HG02870 (cell line): ENCODE data around the gene NDUFAF3.
A peak's percentile ranks its signal among the peaks of the same experiment; 100 is the strongest.

ENCODE experiments used
- ATAC-seq: cut with Tn5 transposase; IDR thresholded peaks from one replicate; pipeline ENCODE4 v1.9.1; 2021; ENCODE audit warnings: mild to moderate bottlenecking, moderate library complexity; ENCODE audit not compliant: unreplicated experiment

The NDUFAF3 gene

GRCh38 chr3:49021813-49022687 lies at the start of gene NDUFAF3:
TSS of gene NDUFAF3 (plus strand) at chr3:49022121. CDS start at chr3:49022145, 24 bp downstream.
- peak; percentile 48 for ATAC-seq

DNA sequence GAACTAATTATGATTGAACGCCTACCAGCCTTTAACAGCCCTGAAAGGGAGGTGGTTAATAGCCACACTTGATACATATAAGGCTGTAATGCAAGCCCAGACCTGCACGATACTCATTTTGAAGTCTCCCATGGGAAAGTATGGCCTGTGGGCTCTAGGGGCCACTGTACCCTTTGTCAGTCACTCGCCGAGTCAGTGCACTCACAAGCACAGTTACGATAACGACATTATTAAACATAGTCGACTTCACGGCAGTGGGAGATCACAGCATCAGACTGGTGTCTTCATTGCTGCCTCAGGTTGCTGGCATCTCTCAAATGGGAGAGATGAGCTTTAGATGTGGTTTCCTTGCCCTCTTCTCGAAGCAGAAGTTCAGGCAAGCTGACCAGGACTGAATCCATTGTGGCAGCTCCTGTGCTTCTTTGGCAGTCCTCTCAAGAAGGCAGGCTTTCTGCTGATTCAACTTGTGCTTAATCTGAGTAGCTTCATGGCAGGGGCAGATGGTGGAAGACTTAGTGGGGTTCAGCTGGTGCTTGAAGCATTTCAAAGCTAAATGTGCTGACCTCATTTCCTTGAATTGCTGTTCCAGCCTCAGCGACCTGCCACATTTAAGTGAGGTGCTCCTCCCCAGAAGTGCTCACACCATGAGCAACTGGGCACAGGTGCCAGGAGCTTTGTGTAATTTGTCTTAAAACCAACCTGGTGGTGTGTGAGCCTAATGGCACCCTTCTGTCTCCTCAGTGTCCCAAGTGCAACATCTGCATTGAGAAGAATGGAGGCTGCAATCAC lies 47.7 kb upstream of the NDUFAF3 start:
- no peak for ATAC-seq

GRCh38 chr3:48979451-48979850 lies 42.5 kb upstream of the NDUFAF3 start:
- ATAC-seq = no peak

DNA sequence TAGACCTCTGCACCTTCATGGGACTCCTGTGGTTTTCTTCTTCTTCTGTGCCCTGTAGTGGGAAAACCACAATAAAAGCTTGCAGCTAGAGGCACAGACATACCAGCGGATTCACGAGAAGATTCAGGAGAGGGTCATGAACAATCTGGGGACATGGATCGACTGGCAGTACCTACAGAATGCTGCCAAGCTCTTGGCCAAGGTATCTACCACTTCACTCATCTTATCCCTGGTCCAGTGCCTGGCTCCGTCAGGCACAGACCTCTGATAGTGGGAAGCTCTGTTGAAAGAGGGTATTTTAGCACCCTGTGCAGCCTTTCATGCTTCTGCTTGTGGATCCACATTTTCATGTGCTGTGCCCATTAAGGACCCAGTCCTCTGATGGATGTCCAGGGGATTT lies 41.6 kb upstream of the NDUFAF3 start:
- no peak for ATAC-seq

GRCh38 chr3:48982016-48982415 lies 39.9 kb upstream of the NDUFAF3 start:
- ATAC-seq = no peak

- ATAC-seq = no peak
These were observed 39.2 kb upstream of the NDUFAF3 start for GRCh38 chr3:48982686-48983085.

- no peak for ATAC-seq
These were observed 38.8 kb upstream of the NDUFAF3 start for GRCh38 chr3:48983096-48983495.

DNA sequence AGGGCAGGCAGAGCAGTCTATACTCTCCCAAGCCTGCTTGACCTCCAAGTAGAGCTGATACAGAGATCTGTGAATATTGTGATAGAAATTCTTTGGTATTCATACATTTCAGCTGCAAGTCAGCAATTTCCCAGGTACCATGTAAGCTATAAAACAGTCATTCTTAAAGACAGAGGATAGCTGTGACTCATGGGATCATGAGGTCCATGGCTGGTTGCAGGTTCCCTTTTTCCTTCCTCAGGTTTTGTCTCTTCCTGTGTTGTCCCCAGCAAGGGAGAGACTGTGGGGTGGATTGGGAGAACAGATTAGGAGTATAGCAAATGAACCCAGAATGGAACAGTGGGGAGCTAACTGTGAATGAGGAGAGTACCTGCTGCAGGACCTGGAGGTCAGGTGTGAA lies 37.3 kb upstream of the NDUFAF3 start:
- ATAC-seq = no peak

DNA sequence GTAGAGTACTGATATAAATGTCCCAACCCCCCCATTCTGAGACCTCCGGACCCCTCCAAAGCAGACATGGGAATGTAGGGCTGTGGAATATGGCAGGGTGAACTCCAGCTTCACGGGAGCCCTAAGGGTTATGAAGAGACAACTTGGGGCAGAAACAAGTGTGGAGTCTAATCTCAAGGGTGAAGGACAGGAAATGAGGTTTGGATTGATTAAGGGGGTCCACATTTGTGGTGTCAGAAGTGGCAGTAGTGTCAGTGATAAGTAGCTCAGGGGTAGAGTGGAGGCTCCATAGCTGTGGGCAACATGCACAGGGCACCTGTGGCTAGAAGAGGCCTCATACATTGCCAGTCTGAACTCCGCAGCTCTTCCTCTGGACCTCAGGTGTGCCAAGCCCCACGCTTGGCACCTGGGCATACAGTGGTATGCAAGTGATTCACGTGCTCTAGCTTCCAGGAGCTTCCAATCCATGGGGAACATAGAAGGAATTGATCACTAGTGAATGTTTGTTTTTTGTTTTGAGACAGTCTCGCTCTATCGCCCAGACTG lies 36.0 kb upstream of the NDUFAF3 start:
- no peak for ATAC-seq

DNA sequence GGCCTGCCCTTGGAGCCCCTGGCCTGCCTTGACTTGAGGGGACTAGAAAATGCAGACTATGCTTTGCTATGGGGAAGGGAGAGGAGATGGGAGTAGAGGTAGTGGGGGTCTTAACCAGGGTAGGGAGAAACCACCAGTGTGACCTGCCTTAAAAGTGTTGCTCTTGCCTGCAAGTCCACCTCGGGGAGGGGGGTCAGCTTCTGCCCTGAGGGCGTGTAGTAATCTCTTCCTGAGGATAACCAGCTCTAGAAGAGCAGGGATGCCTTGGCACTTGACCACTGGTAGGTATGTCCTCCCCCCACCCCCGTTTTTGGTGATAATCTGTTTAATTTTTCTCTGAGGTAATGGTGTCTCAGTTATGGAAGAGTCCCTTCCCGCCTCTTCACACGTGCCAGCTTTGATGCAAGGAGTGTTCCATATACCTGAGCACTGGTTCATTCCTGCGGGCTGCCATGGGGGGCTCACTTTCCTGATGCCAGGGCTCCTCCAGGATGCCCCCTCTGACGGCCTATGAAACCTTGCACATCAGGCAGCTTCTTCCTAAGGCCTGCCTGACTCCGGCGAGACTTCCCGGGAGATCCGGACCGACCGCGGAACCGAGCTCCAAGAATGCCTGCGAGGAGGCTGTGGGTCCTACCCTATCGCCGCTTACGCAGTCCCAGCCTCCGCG lies 32.7 kb upstream of the NDUFAF3 start:
- no peak for ATAC-seq

DNA sequence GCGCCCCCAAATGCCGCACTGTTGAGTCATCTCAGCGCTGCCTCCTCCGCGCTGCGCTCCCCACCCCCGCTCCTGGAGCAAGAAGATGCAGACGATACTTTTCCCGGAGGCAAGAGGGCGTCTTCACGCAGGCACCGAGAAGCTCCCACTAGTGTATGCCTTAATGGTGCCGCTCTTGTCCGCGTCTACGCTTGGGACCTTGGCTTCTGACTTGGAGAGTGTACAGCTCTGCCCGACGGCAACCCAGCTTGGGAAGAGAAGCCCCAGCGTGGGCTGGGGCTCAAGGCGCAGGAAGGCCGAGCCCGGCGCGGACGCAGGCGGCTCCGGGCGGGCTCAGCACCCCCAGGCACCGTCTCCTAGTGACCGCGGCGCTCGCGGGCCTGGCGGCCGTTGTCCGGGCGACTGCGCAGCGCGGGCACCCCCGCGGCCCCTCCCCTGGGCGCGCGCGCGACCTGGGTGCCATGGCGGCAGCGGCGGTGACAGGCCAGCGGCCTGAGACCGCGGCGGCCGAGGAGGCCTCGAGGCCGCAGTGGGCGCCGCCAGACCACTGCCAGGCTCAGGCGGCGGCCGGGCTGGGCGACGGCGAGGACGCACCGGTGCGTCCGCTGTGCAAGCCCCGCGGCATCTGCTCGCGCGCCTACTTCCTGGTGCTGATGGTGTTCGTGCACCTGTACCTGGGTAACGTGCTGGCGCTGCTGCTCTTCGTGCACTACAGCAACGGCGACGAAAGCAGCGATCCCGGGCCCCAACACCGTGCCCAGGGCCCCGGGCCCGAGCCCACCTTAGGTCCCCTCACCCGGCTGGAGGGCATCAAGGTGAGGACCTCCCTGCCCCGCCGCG lies 31.9 kb upstream of the NDUFAF3 start, which contains the start of gene P4HTM:
TSS of gene P4HTM (plus strand) at position 446 of the 840 bp plus-strand sequence. CDS start at position 462, 16 bp downstream.
- peak; percentile 44 for ATAC-seq

GRCh38 chr3:48990636-48991469 lies 31.1 kb upstream of the NDUFAF3 start:
- peak; percentile 14 for ATAC-seq

- no peak for ATAC-seq
These were observed 29.9 kb upstream of the NDUFAF3 start for GRCh38 chr3:48991851-48992545.

- ATAC-seq = no peak
These were observed 28.1 kb upstream of the NDUFAF3 start for GRCh38 chr3:48993834-48994233.

DNA sequence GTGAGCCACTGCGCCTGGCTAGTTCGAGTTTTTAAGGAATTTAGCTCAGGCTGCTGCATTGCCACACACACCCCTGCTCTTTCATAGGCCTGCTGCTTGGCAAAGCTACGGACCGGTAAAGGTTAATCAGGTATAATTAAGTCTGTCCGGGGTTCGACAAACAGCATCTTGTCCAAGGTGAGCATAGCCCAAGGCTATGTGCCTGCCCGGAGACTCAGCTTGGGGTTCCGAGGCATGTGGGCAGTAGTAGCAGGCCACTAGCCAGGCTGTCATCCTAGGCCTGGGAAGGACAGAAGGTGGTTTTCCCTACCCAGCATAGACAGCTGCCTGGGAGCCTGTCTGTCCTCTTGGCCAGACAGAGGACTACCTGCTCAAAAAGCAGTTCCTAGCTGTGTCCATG lies 25.3 kb upstream of the NDUFAF3 start:
- no peak for ATAC-seq

DNA sequence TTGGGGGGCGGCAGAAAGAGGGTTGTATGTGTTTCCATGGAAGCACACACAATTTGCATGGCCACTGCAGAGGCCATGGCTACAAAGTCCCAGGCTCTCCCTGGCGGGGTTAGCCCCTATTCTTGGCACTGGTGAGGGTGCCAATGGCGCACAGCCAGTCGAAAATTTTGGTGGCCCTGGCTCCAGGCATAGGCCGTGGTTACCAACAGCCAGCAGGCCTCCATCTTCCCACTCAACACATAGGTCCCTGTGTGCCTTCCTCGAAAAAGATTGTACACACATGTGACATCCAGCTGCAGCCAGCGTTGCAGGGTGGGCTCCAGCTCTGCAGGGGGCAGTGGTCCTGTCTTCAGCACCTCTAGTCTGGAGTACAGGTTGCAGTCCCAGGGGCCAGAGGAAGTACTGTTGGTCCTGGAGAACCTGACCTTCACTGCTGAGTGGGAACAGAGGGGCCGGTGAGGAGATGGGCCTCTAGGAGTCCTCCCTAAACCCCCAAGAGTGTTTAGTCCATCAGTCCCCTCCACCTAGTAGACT lies 24.8 kb upstream of the NDUFAF3 start:
- no peak for ATAC-seq

DNA sequence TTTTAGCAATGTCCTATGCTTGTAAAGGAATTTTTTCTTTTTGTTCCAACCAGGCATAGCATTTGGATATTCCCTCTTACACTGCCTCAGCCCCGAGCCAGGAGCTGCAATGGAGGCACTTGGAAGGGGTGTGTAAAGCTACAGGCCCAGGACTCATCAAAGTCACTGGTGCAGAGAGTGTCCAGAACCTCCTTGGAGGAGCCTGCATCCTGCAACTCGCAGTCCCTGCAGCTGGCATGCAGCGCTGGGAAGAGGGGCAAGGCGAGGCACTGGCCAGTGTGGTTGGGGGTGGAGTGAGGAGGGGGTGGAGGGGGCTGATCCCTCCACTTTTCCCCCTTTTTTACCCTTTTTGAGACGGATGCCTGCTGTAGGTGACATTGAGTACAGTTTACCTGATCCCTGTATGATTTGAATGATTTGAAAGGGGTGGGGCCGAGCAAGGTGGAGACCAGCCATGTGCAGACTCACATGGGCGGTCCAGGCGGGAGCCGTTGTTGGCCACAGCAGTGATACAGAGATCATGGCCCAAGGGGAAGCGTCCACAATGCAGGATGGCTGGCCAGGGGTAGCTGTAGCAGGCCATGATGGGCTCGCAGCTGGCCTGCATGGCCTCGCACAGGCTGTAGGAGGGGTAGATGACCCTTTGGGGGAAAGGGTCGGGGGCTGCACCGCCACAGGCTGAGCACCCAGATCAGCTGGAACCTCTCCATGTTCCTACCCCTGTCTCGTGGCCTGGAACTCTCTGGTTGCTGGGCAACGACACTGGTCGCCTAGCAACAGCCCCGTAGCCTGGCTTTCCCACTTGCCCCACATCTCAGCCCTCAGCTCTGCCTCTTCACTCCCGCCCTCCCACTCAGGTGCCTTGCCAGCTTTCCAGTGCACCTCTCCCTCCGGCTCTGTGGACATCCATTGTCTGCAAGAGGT lies 23.9 kb upstream of the NDUFAF3 start:
- ATAC-seq = no peak
